Ascending aorta (tissue), 2 donors: ENCODE measurements around the gene CWC27. TPM values are rescaled to one million over a fixed set of nuclear protein-coding genes. Genes with fewer than 3 reads are reported as not detected.

ENCODE experiments used
- DNase-seq, 2 donors: peaks; one replicate each; pipeline ENCODE4 v3.0.0-alpha.2; 2019; ENCODE audit warnings: low spot score in 2 of 2
- H3K27ac ChIP-seq, 2 donors: fragments of 200-600 bp; sonication (generic); one replicate each; pipeline ENCODE4 v1.5.1; 2016 to 2017; ENCODE audit warnings: mild to moderate bottlenecking in 1 of 2
- H3K27me3 ChIP-seq: fragments of 200-600 bp; sonication (generic); one replicate; pipeline ENCODE4 v1.5.1; 2017
- H3K36me3 ChIP-seq, 2 donors: fragments of 200-600 bp; sonication (generic); one replicate each; pipeline ENCODE4 v1.5.1; 2016
- H3K4me1 ChIP-seq, 2 donors: fragments of 200-600 bp; sonication (generic); one replicate each; pipeline ENCODE4 v1.5.1; 2016 to 2017; ENCODE audit warnings: mild to moderate bottlenecking in 1 of 2
- H3K4me3 ChIP-seq, 2 donors: fragments of 200-600 bp; sonication (generic); one replicate each; pipeline ENCODE4 v1.5.1; 2016 to 2017; ENCODE audit warnings: mild to moderate bottlenecking in 1 of 2
- H3K9me3 ChIP-seq, 2 donors: fragments of 200-600 bp; sonication (generic); one replicate each; pipeline ENCODE4 v1.5.1; 2016
- CTCF ChIP-seq, 3 experiments: fragments of 200-600 bp in 2 of 3; fragments of 450-650 bp in 1 of 3; sonication (generic) in 2 of 3; IDR thresholded peaks; one replicate each; pipeline ENCODE4 v1.5.1; 2016 to 2019; ENCODE audit warnings: antibody characterized with exemption in 3 of 3, mild to moderate bottlenecking in 1 of 3, moderate library complexity in 1 of 3
- intact Hi-C: fragments of 100-400 bp; cut with DNase I; formaldehyde crosslinking; loops from one replicate; pipeline ENCODE4 v1.15.1; 2023
- total RNA-seq: library from RNA; depleted of rRNA; stranded (reverse); fragments of >200 nt; gene quantifications from one replicate; pipeline ENCODE4 v1.1.0, GENCODE V29; 2016

CWC27 gene
- total RNA-seq, 1 donor from 2014 or later: 1.7 TPM

DNA sequence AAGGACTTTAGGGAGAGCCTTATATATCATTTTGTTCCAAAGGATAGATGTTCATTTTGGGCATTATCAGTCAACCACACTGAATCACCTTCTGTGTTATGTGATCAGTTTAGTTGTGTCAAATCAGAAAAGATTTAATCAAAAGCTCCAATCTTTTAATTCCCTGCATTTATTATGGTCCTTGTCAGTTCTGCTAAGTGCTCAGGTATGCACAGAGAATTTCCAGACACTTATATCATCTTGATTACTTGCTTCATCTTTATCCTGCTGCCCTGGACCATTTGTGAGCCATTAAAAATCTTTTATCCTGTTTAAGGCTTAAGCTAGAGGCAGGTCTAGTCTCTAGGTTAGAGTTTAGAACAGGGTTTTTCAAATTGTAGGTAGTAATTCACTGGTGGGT, 179.1 kb downstream of the CWC27 start:
- Histone ChIP-seq H3K27me3 (no peaks in the 10 kb centered on the region), H3K4me3 (no peak overlapping the region), H3K9me3 (no peaks in the 10 kb centered on the region), H3K4me1 (no peaks in the 10 kb centered on the region), H3K27ac (no peak overlapping the region), H3K36me3 (no peaks in the 10 kb centered on the region)
- no peak for TF ChIP-seq CTCF (IDR thresholded peaks at IDR 0.05)
- intact Hi-C loops: no loop called here
- DNase-seq: no peak

GRCh38 chr5:64949331-64949730, 180.6 kb downstream of the CWC27 start:
- intact Hi-C loops: no loop called here
- H3K4me1 ChIP-seq: no peaks in the 10 kb centered on the region
- no peak for TF ChIP-seq CTCF (IDR thresholded peaks at IDR 0.05)
- H3K9me3 ChIP-seq: no peaks in the 10 kb centered on the region
- no peaks in the 10 kb centered on the region for H3K27me3 ChIP-seq
- H3K27ac ChIP-seq: no peak overlapping the region
- no peak overlapping the region for H3K4me3 ChIP-seq
- H3K36me3 ChIP-seq: no peaks in the 10 kb centered on the region
- no peak for DNase-seq

DNA sequence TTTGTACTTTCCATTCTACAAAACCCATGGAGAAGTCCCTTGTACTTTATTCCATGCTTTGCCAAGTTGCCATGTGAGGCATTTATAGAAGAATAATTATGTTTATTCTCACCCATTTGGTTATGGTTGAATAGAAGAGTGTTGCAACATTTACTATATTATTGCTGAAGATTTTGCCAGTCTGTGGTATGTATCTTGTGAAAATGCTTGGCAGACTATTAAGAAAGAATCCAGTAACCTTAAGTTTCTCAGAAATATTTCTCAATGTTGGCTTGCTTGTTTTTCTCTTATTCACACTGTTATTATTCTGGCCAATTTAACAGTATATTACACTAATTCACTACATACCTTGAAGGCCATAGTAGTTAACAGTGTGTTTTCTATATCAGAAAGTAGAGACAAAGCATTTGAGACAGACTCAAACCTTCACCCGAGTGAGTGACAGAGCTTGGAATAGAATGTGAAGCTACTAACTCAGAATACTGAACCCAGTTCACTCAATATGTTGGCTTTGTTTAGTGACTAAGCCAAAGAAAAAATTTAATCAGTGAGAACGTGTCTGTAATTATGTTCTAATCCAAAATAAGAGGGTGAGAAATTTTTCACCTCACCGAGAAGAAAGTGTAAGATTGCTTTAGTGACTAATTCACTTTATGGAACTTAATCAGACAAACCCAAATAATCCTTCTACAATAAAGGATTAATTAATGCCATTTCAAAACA, 184.4 kb downstream of the CWC27 start:
- no peak for TF ChIP-seq CTCF (IDR thresholded peaks at IDR 0.05)
- H3K4me1 ChIP-seq: no peaks in the 10 kb centered on the region
- no peaks in the 10 kb centered on the region for H3K9me3 ChIP-seq
- intact Hi-C loops: no loop called here
- no peak for DNase-seq
- no peak overlapping the region for H3K27ac ChIP-seq
- no peaks in the 10 kb centered on the region for H3K27me3 ChIP-seq
- H3K4me3 ChIP-seq: no peak overlapping the region
- no peaks in the 10 kb centered on the region for H3K36me3 ChIP-seq

DNA sequence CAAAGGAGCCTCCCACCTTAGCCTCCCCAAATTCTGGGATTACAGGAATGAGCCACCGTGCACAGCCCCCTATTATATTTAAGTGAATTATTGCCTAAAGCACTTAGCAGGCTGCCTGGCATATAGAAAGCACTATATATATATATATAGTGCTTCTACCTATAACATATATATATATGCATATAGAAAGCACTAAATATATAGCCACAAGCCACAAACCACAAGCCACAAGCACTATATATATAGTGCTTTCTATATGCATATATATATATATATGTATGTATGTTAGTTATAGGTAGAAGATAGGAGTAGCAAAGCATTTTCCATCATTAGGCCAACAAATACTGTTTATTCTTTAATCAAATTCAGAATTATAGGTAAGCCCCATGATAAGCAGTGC, 185.8 kb downstream of the CWC27 start:
- Histone ChIP-seq H3K4me1 (no peaks in the 10 kb centered on the region), H3K9me3 (no peaks in the 10 kb centered on the region), H3K4me3 (no peak overlapping the region), H3K27me3 (no peaks in the 10 kb centered on the region), H3K27ac (no peak overlapping the region), H3K36me3 (no peaks in the 10 kb centered on the region)
- TF ChIP-seq CTCF (IDR thresholded peaks at IDR 0.05): no peak
- intact Hi-C loops: no loop called here
- DNase-seq: no peak

GRCh38 chr5:64958757-64959391, 190.1 kb downstream of the CWC27 start:
- intact Hi-C loops: loop anchor here (1.0 to 5.0 kb wide), 2 partner anchors 143 to 524 kb away; no protein-coding TSS in a partner anchor
- H3K4me3 ChIP-seq: no peak overlapping the region
- DNase-seq: no peak
- H3K27ac ChIP-seq: no peak overlapping the region
- TF ChIP-seq CTCF (IDR thresholded peaks at IDR 0.05): peak in 2 of 3 experiments; percentile 65 to 66
- no peaks in the 10 kb centered on the region for H3K36me3 ChIP-seq
- no peaks in the 10 kb centered on the region for H3K4me1 ChIP-seq
- no peaks in the 10 kb centered on the region for H3K27me3 ChIP-seq
- H3K9me3 ChIP-seq: peaks cover 3 to 8% of the 10 kb centered on the region in 2 donors
